KOPT-K1 (cell line): ENCODE results near the gene TUBB.
"Not testable (repeated sequence)": the region's sequence is repeated elsewhere in the genome, so short reads cannot be mapped to it uniquely, and the experiment has no call there.

Experiments
- H3K27ac ChIP-seq: fragments of 200-600 bp; sonication (generic); 2 replicates; pipeline ENCODE4 v1.5.1; 2016; ENCODE audit warnings: antibody characterized with exemption, mild to moderate bottlenecking, low read depth, low read length; ENCODE audit not compliant: poor library complexity, severe bottlenecking
- H3K36me3 ChIP-seq: fragments of 200-600 bp; sonication (generic); 2 replicates; pipeline ENCODE4 v1.5.1; 2017; ENCODE audit warnings: antibody characterized with exemption, mild to moderate bottlenecking, low read length, moderate library complexity; ENCODE audit not compliant: insufficient read depth
- H3K9me3 ChIP-seq: fragments of 200-600 bp; sonication (generic); 2 replicates; pipeline ENCODE4 v1.5.1; 2017; ENCODE audit warnings: antibody characterized with exemption, low read length, mild to moderate bottlenecking; ENCODE audit not compliant: insufficient read depth, poor library complexity, severe bottlenecking

The TUBB gene

GRCh38 chr6:30754631-30755030 is 34.5 kb downstream of the TUBB start:
- H3K9me3 ChIP-seq = no peaks in the 10 kb centered on the region
- H3K36me3 ChIP-seq = no peaks in the 10 kb centered on the region
- H3K27ac ChIP-seq = no peak overlapping the region

GRCh38 chr6:30756405-30757003 is 36.4 kb downstream of the TUBB start:
- not testable (repeated sequence) for H3K27ac ChIP-seq, H3K36me3 ChIP-seq, H3K9me3 ChIP-seq

DNA sequence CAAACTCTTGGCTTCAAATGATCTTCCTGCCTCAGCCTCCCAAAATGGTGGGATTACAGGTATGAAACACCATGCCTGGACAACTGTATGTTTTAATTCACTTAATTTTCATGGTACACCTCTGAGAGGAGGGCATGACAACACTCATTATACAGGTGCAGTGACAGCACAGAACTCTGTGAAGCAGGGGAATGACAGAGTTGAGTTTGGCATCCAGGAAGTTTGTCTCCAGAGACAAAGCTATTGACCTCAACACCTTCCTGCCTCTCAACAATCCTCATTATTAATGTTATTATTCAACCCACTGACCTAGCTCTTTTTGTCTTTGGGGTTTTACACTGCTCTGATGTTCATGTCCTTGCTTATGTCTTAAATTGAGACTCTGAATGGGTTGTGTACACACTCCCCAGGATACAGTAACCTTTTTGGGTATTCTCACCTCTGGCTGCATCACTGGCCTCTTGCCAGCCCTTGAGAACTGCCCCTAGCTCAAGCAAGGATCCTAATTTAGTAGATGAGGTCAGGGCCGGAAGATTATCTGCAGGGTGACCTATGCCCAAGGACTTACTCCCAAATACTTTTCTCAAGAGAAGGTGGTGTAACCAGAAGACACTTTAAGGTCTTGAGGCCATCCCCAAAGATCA is 37.2 kb downstream of the TUBB start:
- Histone ChIP-seq H3K27ac (no peak overlapping the region), H3K9me3 (no peaks in the 10 kb centered on the region), H3K36me3 (no peaks in the 10 kb centered on the region)

- H3K27ac ChIP-seq = no peak overlapping the region
Observed at GRCh38 chr6:30759575-30760239, 39.6 kb downstream of the TUBB start.

GRCh38 chr6:30760549-30760948 is 40.4 kb downstream of the TUBB start:
- H3K9me3 ChIP-seq = no peaks in the 10 kb centered on the region
- H3K36me3 ChIP-seq = no peaks in the 10 kb centered on the region
- H3K27ac ChIP-seq = no peak overlapping the region

More at GRCh38 chr6:30759575-30760239, 39.6 kb downstream of the TUBB start:
- Histone ChIP-seq H3K36me3 (no peaks in the 10 kb centered on the region), H3K9me3 (no peaks in the 10 kb centered on the region)

- Histone ChIP-seq H3K9me3 (no peaks in the 10 kb centered on the region), H3K27ac (no peak overlapping the region), H3K36me3 (no peaks in the 10 kb centered on the region)
Observed at GRCh38 chr6:30761791-30762429, 41.8 kb downstream of the TUBB start.

DNA sequence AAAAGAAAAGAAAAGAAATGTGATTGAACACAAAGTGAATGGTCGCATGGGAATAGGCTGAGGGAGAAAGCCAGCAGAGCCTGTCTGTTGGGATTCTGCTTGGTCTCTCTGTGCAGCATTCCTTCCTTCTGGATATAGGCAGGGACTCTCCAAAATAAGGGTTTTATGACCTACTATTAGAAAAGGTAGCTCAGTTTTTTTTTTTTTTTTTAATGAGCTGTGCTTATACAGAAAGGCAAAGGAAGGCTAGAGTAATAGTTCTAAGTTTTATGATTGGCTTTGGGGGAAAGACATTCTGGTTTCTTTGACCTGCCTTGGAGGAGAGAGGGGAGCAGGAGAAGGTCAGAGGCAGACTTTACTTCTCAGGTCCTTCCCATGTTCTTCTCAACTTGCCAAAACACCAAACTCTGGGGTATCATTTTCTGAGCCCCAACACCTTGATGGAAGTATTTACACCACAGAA is 43.0 kb downstream of the TUBB start:
- H3K36me3 ChIP-seq = no peaks in the 10 kb centered on the region
- no peak overlapping the region for H3K27ac ChIP-seq
- no peaks in the 10 kb centered on the region for H3K9me3 ChIP-seq

DNA sequence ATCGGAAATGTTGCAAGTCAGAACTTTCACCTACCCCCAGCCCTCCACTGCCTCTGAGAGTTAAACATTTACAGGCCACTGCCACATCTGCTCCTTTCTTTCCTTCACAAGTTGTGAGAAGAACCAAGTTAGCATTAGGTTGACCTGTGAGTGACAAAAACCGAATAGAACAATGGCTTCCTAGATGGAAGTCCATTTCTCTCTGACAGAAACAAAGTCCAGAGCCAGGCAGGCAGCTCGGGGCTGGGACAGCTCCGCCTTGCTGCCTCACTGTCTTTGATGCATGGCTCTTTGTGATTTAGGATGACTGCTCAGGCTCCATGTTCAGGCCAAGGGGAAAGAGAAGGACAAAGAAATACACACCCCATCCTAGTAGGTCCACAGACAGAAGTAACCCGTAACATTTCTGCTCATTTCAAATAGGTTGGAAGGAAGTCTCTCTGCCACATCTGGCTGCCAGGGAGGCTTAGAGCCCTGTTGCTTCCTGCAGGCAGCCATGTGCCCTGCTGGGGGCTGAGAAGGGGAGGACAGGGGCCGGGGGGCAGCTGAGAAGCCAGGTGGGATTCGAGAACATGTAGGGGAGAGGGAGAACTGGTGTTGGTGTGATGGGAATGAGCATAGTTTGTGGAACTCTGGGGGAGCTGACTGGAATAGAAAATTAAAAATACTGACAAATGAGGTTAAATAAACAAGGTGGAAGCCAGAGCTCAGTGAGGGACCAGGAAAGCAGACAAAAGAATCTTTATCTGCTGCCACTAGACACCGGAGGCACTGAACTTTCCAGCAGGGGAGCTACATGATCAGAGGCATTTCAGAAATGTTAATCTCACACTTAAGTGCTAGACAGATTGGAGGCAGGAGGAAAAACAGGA is 43.7 kb downstream of the TUBB start:
- H3K9me3 ChIP-seq = no peaks in the 10 kb centered on the region
- H3K36me3 ChIP-seq = no peaks in the 10 kb centered on the region
- H3K27ac ChIP-seq = no peak overlapping the region

- H3K27ac ChIP-seq, H3K36me3 ChIP-seq, H3K9me3 ChIP-seq: not testable (repeated sequence)
Observed at GRCh38 chr6:30764490-30765043, 44.4 kb downstream of the TUBB start.

DNA sequence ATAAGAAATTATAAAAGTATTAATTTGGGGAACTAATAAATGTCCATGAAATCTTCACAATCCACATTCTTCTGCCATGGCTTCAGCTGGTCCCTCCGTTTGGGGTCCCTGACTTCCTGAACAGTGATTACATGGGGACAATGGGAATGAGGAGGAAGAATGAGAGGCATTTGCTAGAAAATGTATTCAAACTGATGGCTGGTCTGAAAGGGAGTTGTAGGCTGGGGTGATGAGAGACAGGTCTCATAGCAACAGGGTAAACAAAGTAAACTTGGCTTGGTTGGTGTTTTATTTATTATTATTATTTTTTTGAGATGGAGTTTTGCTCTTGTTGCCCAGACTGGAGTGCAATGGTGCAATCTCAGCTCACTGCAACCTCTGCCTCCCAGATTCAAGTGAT is 45.3 kb downstream of the TUBB start:
- H3K27ac ChIP-seq, H3K36me3 ChIP-seq, H3K9me3 ChIP-seq: not testable (repeated sequence)

DNA sequence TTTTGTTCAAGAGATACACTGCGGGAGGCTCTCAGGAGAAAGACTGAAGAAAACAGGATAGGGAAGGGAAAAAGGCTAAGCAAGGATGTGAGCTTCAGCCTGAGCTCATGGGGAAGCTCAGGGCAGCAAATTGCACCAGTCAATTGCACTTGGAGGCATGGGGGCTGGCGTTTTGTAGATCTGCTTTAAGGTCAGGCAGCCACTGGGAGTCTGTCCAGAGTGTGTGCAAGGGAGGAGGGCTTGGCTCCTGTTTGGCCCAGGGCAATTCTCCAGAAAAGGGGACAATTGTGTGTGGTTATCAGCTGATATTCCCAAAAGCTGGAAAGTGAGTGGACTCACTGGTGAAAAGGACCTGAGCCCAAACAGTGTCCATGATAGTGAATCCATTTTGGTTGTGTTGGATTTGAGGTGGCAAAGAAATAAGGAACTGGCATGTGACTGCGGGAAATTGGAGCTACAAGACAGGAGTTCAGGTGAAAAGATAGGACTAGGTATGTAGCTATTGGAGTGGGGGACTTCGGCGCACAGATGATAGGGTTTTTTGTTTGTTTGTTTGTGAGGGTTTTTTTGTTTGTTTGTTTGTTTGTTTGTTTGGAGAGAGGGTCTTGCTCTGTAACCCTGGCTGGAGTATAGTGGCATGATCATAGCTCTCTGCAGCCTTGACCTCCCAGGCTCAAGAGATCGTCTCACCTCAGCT is 46.5 kb downstream of the TUBB start:
- no peaks in the 10 kb centered on the region for H3K9me3 ChIP-seq
- no peak overlapping the region for H3K27ac ChIP-seq
- H3K36me3 ChIP-seq = no peaks in the 10 kb centered on the region

DNA sequence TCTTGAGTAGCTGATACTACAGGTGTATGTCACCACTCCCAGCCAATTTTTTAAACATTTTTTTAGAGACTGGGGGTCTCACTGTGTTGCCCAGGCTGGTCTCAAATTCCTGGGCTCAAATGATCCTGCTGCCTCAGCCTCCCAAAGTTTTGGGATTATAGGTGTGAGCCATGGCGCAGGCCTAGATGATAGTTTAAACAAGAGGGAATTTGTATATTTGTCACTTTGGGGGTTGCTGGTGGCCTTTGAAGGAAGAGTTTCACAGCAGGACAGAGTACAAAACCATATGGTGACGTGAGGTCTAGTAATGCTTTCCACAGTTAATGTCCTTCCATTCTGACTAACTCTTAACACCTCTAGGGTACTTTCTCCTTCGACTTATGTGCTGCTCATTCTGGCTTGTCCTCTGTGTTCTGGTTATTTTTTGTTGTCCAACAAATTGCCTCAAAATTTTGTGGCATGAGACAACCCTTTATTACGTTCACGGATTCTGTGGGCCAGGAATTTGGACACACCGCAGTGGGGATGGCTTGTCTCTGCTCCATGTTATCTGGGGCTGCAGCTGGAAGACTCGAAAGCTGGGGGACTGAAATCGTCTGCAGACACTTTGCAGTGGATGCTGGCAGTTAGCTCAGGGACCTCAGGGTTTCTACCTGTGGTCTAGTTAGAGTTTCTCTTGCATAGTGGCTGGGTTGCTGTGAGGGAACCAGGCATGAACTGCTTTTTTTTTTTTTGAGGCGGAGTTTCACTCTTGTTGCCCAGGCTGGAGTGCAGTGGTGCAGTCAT is 47.2 kb downstream of the TUBB start:
- Histone ChIP-seq H3K9me3 (no peaks in the 10 kb centered on the region), H3K36me3 (no peaks in the 10 kb centered on the region), H3K27ac (no peak overlapping the region)

DNA sequence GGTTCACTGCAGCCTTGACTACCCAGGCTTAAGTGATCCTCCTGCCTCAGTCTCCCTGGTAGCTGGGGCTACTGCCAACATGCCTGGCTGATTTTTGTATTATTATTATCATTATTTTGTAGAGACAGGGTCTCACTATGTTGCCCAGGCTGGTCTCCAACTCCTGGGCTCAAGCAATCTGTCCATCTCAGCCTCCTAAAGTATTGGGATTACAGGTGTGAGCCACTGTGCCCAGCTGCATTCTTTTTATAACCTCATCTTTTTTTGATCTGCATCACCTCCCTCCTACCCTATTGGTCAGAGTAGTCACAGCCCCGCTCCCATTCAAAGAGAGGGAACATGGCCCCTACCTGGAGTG is 47.8 kb downstream of the TUBB start:
- H3K36me3 ChIP-seq = no peaks in the 10 kb centered on the region
- no peak overlapping the region for H3K27ac ChIP-seq
- no peaks in the 10 kb centered on the region for H3K9me3 ChIP-seq
